Measurements from ENCODE around the gene COPRS.

GRCh38 chr17:31829649-31830048, 29.4 kb downstream of the COPRS start:
- TF ChIP-seq CTCF (IDR thresholded peaks at IDR 0.05): no peak
- TF ChIP-seq POLR2AphosphoS5 (IDR thresholded peaks at IDR 0.05): no peak

Measured in prostate gland (tissue), 2 donors.